Panc1 (cell line): ENCODE data around the gene NOL4L. TPM values are rescaled to one million over a fixed set of nuclear protein-coding genes. Genes with fewer than 3 reads are reported as not detected.
"Not testable (repeated sequence)": the region's sequence is repeated elsewhere in the genome, so short reads cannot be mapped to it uniquely, and the experiment has no call there.

Experiments
- ATAC-seq: fragments of 200-7000 bp; cut with Tn5 transposase; 2 replicates; pipeline ENCODE4 v1.9.1; 2020; ENCODE audit warnings: mild to moderate bottlenecking, moderate library complexity
- BruUV-seq: library from RNA; stranded (reverse); fragments of 400-500 nt; replicated peaks from 2 replicates; lab custom pipeline; 2021; lab: Mats Ljungman, UMichigan
- CTCF ChIA-PET: fragments of 300-600 bp; sonication (Branson Sonifier 250); formaldehyde crosslinking; loops from one replicate; lab custom pipeline; 2022; ENCODE audit warnings: antibody characterized with exemption; lab: Charles Lee
- POLR2A ChIA-PET: fragments of 300-600 bp; sonication (Branson Sonifier 250); formaldehyde crosslinking; loops from one replicate; lab custom pipeline; 2022; ENCODE audit warnings: antibody characterized with exemption; lab: Charles Lee
- DNase-seq: peaks from one replicate; pipeline ENCODE4 v3.0.0-alpha.2; 2010; ENCODE audit warnings: low read depth, low spot score
- H3K27ac ChIP-seq: 2 replicates; pipeline ENCODE4 v1.5.1; 2011; ENCODE audit warnings: mild to moderate bottlenecking, low read length, inconsistent platforms
- H3K27me3 ChIP-seq: fragments of 200-500 bp; sonication (Bioruptor generic); 2 replicates; pipeline ENCODE4 v1.6.0; 2014; ENCODE audit warnings: low read length, inconsistent platforms; ENCODE audit not compliant: control insufficient read depth, insufficient read depth
- H3K36me3 ChIP-seq: fragments of 200-500 bp; sonication (Bioruptor generic); 2 replicates; pipeline ENCODE4 v1.5.1; 2014; ENCODE audit warnings: inconsistent platforms, mild to moderate bottlenecking, low read length, moderate library complexity; ENCODE audit not compliant: control insufficient read depth, insufficient read depth
- H3K4me1 ChIP-seq: 2 replicates; pipeline ENCODE4 v1.5.1; 2011; ENCODE audit warnings: inconsistent platforms, mild to moderate bottlenecking, low read length, moderate library complexity; ENCODE audit not compliant: control insufficient read depth, insufficient read depth
- H3K4me3 ChIP-seq, 2 experiments: 2 replicates each; pipeline ENCODE4 v1.5.1; 2011 to 2012; ENCODE audit warnings: low read depth in 2 of 2, low read length in 2 of 2, mild to moderate bottlenecking in 2 of 2, inconsistent platforms in 1 of 2, moderate library complexity in 1 of 2
- H3K9me3 ChIP-seq: fragments of 200-500 bp; sonication (Bioruptor generic); 2 replicates; pipeline ENCODE4 v1.5.1; 2014; ENCODE audit warnings: low read depth, mild to moderate bottlenecking, inconsistent platforms, low read length, moderate library complexity; ENCODE audit not compliant: control insufficient read depth, insufficient read depth
- POLR2AphosphoS5 ChIP-seq: IDR thresholded peaks from 2 replicates; pipeline ENCODE4 v1.6.1; 2012; ENCODE audit warnings: mild to moderate bottlenecking, low read depth, low read length, moderate library complexity
- REST ChIP-seq, 2 experiments: IDR thresholded peaks; 2 replicates each; pipeline ENCODE4 v1.6.1; 2011 to 2012; ENCODE audit warnings: low read depth in 2 of 2, control low read depth in 1 of 2, low read length in 1 of 2, mild to moderate bottlenecking in 1 of 2, moderate library complexity in 1 of 2; ENCODE audit not compliant: insufficient read depth in 1 of 2
- SIN3A ChIP-seq: IDR thresholded peaks from 2 replicates; pipeline ENCODE4 v1.6.1; 2012; ENCODE audit warnings: low read depth, mild to moderate bottlenecking, low read length, moderate library complexity, borderline replicate concordance; ENCODE audit not compliant: insufficient read depth
- TCF7L2 ChIP-seq: IDR thresholded peaks from 2 replicates; pipeline ENCODE4 v1.6.1; 2011; ENCODE audit warnings: mild to moderate bottlenecking, low read depth, low read length, inconsistent platforms
- in situ Hi-C: cut with HindIII; loops from 2 replicates; pipeline ENCODE4 v1.10.0; 2016; ENCODE audit warnings: low sequenced_read_pairs, low pct_unique_long_range_greater_than_20kb
- intact Hi-C: fragments of 100-400 bp; cut with micrococcal nuclease; formaldehyde crosslinking; loops from one replicate; pipeline ENCODE4 v1.10.0; 2022; ENCODE audit not compliant: unreplicated experiment
- total RNA-seq: library from RNA; stranded (reverse); gene quantifications from one replicate; pipeline ENCODE4 v1.2.1, GENCODE V29; 2021; ENCODE audit not compliant: unreplicated experiment
- TF ChIP-seq, protein P1 (sequence below): fragments of 450-650 bp; IDR thresholded peaks from 2 replicates; pipeline ENCODE4 v1.5.1; 2017; ENCODE audit warnings: mild to moderate bottlenecking

Gene NOL4L
- total RNA-seq, 1 experiment from 2014 or later = 21.6 TPM

DNA sequence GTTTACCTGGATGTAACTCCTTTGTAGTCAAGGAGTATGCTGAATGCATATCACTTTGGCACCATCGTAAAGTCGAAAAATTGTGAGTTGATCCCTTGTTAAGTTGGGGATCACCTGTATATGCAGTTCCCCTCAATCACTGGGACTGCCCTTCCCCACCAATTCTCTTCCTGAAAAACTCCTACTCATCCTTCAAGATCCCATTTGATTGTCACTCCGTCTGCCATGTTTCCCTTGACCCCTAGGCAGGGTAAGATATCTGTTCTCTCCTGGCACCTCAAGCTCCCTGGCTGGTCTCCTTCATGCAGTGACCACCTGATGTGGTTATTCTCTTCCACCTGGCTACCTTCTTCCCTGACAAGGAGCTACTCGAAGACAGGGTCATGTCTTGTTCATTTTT is 10.0 kb upstream of the NOL4L start:
- DNase-seq = no peak
- POLR2A ChIA-PET = interaction anchor here (0.6 kb wide), 1 partner anchor 224 kb away, joined by 4 read pairs; the partner anchor contains the start of gene MAPRE1
- no peaks in the 10 kb centered on the region for H3K9me3 ChIP-seq
- no peak overlapping the region for H3K27ac ChIP-seq
- no peak overlapping the region for H3K4me3 ChIP-seq
- in situ Hi-C loops (no loop called here), intact Hi-C loops (no loop called here)
- no peaks in the 10 kb centered on the region for H3K27me3 ChIP-seq
- no peaks in the 10 kb centered on the region for H3K36me3 ChIP-seq
- BruUV-seq = no TSS peak
- no peaks in the 10 kb centered on the region; the same call in 1 of the 2 replicates for H3K4me1 ChIP-seq
- ATAC-seq = no peak
- TF ChIP-seq SIN3A = no peak
- TF ChIP-seq, protein P1, sequence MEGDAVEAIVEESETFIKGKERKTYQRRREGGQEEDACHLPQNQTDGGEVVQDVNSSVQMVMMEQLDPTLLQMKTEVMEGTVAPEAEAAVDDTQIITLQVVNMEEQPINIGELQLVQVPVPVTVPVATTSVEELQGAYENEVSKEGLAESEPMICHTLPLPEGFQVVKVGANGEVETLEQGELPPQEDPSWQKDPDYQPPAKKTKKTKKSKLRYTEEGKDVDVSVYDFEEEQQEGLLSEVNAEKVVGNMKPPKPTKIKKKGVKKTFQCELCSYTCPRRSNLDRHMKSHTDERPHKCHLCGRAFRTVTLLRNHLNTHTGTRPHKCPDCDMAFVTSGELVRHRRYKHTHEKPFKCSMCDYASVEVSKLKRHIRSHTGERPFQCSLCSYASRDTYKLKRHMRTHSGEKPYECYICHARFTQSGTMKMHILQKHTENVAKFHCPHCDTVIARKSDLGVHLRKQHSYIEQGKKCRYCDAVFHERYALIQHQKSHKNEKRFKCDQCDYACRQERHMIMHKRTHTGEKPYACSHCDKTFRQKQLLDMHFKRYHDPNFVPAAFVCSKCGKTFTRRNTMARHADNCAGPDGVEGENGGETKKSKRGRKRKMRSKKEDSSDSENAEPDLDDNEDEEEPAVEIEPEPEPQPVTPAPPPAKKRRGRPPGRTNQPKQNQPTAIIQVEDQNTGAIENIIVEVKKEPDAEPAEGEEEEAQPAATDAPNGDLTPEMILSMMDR = no peak
- no peak for TF ChIP-seq POLR2AphosphoS5
- TF ChIP-seq REST (IDR thresholded peaks at IDR 0.05; ENCODE audit: insufficient read depth in 1 of 2, low read depth in 2 of 2, low read length in 1 of 2) = no peak
- TF ChIP-seq TCF7L2 = no peak
- CTCF ChIA-PET = no interaction called here

- POLR2A ChIA-PET, BruUV-seq, H3K27ac ChIP-seq, DNase-seq, H3K9me3 ChIP-seq, in situ Hi-C loops, H3K4me1 ChIP-seq, ATAC-seq, H3K4me3 ChIP-seq, CTCF ChIA-PET, H3K36me3 ChIP-seq, intact Hi-C loops, H3K27me3 ChIP-seq: not testable (repeated sequence)
Observed at GRCh38 chr20:32594669-32595068, 9.5 kb upstream of the NOL4L start.

DNA sequence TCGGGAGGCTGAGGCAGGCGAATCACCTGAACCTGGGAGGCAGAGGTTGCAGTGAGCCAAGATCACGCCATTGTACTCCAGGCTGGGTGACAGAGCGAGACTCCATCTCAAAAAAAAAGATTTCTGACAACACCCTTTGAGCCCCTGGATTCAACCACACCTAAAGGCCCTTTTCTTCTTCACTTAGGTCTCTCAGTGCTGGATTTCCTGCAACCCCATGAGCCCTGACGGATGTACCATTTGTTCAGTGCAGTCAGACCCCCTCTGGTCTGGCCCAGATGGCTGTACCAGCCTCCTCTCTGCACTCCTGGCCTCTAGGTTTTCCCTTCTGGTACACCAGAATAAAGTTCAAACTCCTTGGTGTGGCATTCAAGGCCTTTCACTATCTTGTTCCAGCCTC is 9.1 kb upstream of the NOL4L start:
- intact Hi-C loops (no loop called here), in situ Hi-C loops (no loop called here)
- POLR2A ChIA-PET = no interaction called here

More for the DNA sequence above, 9.1 kb upstream of the NOL4L start:
- Histone ChIP-seq H3K4me1 (no peaks in the 10 kb centered on the region), H3K36me3 (no peaks in the 10 kb centered on the region), H3K27me3 (no peaks in the 10 kb centered on the region), H3K27ac (no peak overlapping the region), H3K9me3 (no peaks in the 10 kb centered on the region), H3K4me3 (no peak overlapping the region)
- no TSS peak for BruUV-seq
- TF ChIP-seq TCF7L2 (no peak), REST (IDR thresholded peaks at IDR 0.05; ENCODE audit: insufficient read depth in 1 of 2, low read depth in 2 of 2, low read length in 1 of 2) (no peak), POLR2AphosphoS5 (no peak)
- CTCF ChIA-PET = no interaction called here
- ATAC-seq (no peak), DNase-seq (no peak)
